Activated T-cell treated with anti-CD3 and anti-CD28 coated beads for 48 hours (primary cell): Measurements from ENCODE around the gene TNRC6C.
"Not testable (repeated sequence)": the region's sequence is repeated elsewhere in the genome, so short reads cannot be mapped to it uniquely, and the experiment has no call there.

ENCODE experiments used
- DNase-seq: peaks from one replicate; pipeline ENCODE4 v3.0.0-alpha.2; 2020; ENCODE audit warnings: low read depth

Gene TNRC6C

GRCh38 chr17:78043031-78043430 lies 84.5 kb downstream of the TNRC6C start:
- DNase-seq, result no peak

GRCh38 chr17:78044280-78044835 lies 85.9 kb downstream of the TNRC6C start:
- no peak for DNase-seq

- DNase-seq, result no peak
Measured at GRCh38 chr17:78045316-78045715, 86.8 kb downstream of the TNRC6C start.

- DNase-seq, result no peak
Measured at GRCh38 chr17:78046923-78047322, 88.4 kb downstream of the TNRC6C start.

GRCh38 chr17:78048346-78049292 lies 90.1 kb downstream of the TNRC6C start:
- no peak for DNase-seq

- DNase-seq, result no peak
Measured at GRCh38 chr17:78049609-78050008, 91.1 kb downstream of the TNRC6C start.

GRCh38 chr17:78051186-78051972 lies 92.9 kb downstream of the TNRC6C start:
- no peak for DNase-seq

- no peak for DNase-seq
Measured at GRCh38 chr17:78053777-78054468, 95.4 kb downstream of the TNRC6C start.

- DNase-seq, result no peak
Measured at GRCh38 chr17:78057113-78057740, 98.7 kb downstream of the TNRC6C start.

- DNase-seq, result no peak
Measured at GRCh38 chr17:78058001-78058400, 99.5 kb downstream of the TNRC6C start.

GRCh38 chr17:78058581-78058980 lies 100.1 kb downstream of the TNRC6C start:
- DNase-seq, result no peak

GRCh38 chr17:78062596-78062995 lies 104.1 kb downstream of the TNRC6C start:
- DNase-seq, result no peak

- no peak for DNase-seq
Measured at GRCh38 chr17:78063489-78063888, 105.0 kb downstream of the TNRC6C start.

GRCh38 chr17:78064708-78065107 lies 106.2 kb downstream of the TNRC6C start:
- no peak for DNase-seq

- DNase-seq, result not testable (repeated sequence)
Measured at GRCh38 chr17:78066976-78067375, 108.5 kb downstream of the TNRC6C start.

GRCh38 chr17:78069695-78070094 lies 111.2 kb downstream of the TNRC6C start:
- DNase-seq, result no peak

GRCh38 chr17:78072961-78073360 lies 114.5 kb downstream of the TNRC6C start:
- no peak for DNase-seq

- no peak for DNase-seq
Measured at GRCh38 chr17:78075011-78075410, 116.5 kb downstream of the TNRC6C start.

GRCh38 chr17:78075545-78075944 lies 117.0 kb downstream of the TNRC6C start:
- DNase-seq, result no peak

GRCh38 chr17:78079253-78079652 lies 120.8 kb downstream of the TNRC6C start:
- DNase-seq, result no peak

- DNase-seq, result no peak
Measured at GRCh38 chr17:78081551-78081950, 123.0 kb downstream of the TNRC6C start.
